NK-92 (cell line): ENCODE measurements around the gene DCDC2.
"Not testable (repeated sequence)": the region's sequence is repeated elsewhere in the genome, so short reads cannot be mapped to it uniquely, and the experiment has no call there.

Source experiments
- DNase-seq: peaks from one replicate; lab custom pipeline; 2025; ENCODE audit not compliant: unreplicated experiment; lab: John Stamatoyannopoulos, UW

Gene DCDC2

GRCh38 chr6:24273096-24273870 lies 84.6 kb downstream of the DCDC2 start:
- DNase-seq: no peak

- no peak for DNase-seq
Measured at GRCh38 chr6:24272553-24272952, 85.3 kb downstream of the DCDC2 start.

- DNase-seq: no peak
Measured at GRCh38 chr6:24272148-24272547, 85.7 kb downstream of the DCDC2 start.

GRCh38 chr6:24270011-24270410 lies 87.8 kb downstream of the DCDC2 start:
- no peak for DNase-seq

- not testable (repeated sequence) for DNase-seq
Measured at GRCh38 chr6:24258214-24258613, 99.6 kb downstream of the DCDC2 start.

GRCh38 chr6:24257282-24257681 lies 100.6 kb downstream of the DCDC2 start:
- DNase-seq: no peak

GRCh38 chr6:24255676-24256075 lies 102.2 kb downstream of the DCDC2 start:
- no peak for DNase-seq

GRCh38 chr6:24253360-24253759 lies 104.5 kb downstream of the DCDC2 start:
- no peak for DNase-seq

- no peak for DNase-seq
Measured at GRCh38 chr6:24252280-24252679, 105.6 kb downstream of the DCDC2 start.

- no peak for DNase-seq
Measured at GRCh38 chr6:24251339-24251738, 106.5 kb downstream of the DCDC2 start.

GRCh38 chr6:24249926-24250325 lies 107.9 kb downstream of the DCDC2 start:
- no peak for DNase-seq

GRCh38 chr6:24245275-24245674 lies 112.6 kb downstream of the DCDC2 start:
- DNase-seq: no peak

- DNase-seq: no peak
Measured at GRCh38 chr6:24242924-24243323, 114.9 kb downstream of the DCDC2 start.

GRCh38 chr6:24241779-24242178 lies 116.1 kb downstream of the DCDC2 start:
- not testable (repeated sequence) for DNase-seq

GRCh38 chr6:24240943-24241342 lies 116.9 kb downstream of the DCDC2 start:
- no peak for DNase-seq

GRCh38 chr6:24240380-24240928 lies 117.4 kb downstream of the DCDC2 start:
- DNase-seq: no peak

GRCh38 chr6:24238700-24239099 lies 119.2 kb downstream of the DCDC2 start:
- DNase-seq: no peak

- DNase-seq: not testable (repeated sequence)
Measured at GRCh38 chr6:24236779-24237178, 121.1 kb downstream of the DCDC2 start.

- no peak for DNase-seq
Measured at GRCh38 chr6:24233813-24234442, 123.9 kb downstream of the DCDC2 start.

- DNase-seq: no peak
Measured at GRCh38 chr6:24231438-24231977, 126.4 kb downstream of the DCDC2 start.

GRCh38 chr6:24229696-24230405 lies 128.0 kb downstream of the DCDC2 start:
- no peak for DNase-seq
